GM19099 (cell line): ENCODE results near the gene CPZ.

Experiments
- POLR2A ChIP-seq: IDR thresholded peaks from 3 replicates; pipeline ENCODE4 v1.6.1; 2011; ENCODE audit warnings: low read depth; ENCODE audit not compliant: insufficient read length; ENCODE audit errors: extremely low read depth

The CPZ gene

DNA sequence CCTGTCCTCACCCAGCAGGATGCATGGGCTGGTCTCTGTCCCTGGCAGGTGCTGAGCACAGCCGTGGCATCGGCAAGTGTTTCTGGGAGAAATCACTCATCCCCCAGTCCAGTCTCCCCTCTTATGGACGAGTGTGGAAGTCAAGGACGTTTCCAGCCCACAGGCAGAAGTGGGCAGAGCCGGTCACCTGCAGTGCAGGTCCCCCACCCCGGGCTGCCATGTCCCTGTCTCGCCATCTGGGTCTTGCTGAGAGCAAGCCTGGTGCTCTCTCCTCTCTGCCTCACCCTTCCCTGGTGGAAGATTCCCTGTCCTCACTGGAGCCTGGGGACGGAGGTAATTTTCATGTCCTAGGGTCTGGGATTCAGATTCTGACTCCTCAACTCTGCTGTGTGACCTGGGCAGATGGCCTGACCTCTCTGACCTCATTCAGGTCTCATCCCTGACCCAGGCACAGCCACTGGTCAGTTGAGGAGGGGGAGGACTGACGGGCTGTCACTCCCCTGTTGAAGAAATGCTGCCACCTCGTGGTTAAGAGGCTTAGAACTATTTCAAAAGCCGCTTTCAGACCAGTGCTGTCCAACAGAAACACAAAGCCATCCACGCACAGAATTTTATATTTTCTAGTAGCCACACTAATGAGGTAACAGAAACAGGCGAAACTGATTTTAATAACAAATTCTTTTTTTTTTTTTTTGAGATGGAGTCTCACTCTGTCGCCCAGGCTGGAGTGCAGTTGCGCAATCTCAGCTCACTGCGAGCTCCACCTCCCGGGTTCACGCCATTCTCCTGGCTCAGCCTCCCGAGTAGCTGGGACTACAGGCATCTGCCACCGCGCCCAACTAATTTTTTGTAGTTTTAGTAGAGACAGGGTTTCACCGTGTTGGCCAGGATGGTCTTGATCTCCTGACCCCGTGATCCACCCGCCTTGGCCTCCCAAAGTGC is 1.8 kb downstream of the CPZ start:
- TF ChIP-seq POLR2A: no peak

DNA sequence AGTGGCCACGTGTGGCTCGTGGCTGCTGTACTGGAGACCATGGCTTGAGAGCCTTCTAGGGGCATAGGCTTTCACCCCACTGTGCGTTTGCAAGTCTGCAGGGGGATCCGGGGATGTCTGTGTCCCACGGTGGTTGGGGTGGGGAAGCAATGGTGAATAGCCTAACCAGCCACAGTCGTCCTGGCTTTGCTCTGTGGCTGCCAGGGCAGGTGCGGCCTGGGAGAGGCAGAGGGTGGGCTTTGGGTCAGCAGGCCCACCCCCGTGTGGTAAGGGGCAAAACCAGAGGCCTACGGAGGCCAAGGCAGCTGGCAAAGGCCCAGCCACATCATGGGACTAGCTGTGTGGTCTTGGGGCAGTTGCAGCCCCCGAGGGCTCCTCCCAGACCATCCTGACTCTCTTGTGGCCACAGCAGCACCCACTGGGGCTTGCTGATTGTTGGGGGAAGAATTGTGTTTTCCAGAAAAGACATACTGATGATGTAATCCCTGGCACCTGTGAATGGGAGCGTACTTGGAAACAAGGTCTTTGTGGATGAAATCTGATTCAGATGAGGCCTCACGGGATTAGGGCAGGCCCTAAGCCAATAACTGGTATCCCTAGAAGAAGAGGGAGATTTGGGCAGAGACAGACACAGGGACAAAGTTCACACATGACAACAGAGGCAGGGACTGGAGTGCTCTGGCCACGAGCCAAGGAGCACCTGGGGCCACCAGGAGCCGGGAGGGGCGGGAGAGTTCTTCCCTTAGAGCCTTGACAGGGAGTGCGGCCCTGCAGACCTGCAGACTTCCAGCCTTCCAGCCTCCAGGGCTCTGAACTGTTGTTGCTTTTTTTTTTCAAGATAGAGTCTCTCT is 2.9 kb downstream of the CPZ start:
- TF ChIP-seq POLR2A: no peak

DNA sequence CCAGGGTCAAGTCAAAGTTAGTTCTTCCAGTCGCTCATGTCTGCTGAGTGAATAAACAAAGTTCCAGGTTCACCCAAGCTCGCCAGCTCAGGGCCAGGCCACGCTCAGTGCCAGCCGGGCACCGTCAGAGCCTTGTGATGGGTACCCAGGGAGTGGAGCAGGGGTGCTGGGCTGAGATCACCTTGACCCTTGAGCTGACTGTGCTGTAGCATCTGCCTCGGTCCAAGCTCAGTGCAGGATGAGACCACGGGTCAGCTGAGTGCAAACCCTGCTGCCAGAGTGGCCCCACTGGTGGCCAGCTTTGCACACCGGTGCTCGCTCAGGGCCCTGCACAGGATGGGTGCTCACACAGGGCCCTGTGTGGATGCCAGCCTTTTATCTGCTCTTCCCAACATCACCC is 4.3 kb downstream of the CPZ start:
- no peak for TF ChIP-seq POLR2A

DNA sequence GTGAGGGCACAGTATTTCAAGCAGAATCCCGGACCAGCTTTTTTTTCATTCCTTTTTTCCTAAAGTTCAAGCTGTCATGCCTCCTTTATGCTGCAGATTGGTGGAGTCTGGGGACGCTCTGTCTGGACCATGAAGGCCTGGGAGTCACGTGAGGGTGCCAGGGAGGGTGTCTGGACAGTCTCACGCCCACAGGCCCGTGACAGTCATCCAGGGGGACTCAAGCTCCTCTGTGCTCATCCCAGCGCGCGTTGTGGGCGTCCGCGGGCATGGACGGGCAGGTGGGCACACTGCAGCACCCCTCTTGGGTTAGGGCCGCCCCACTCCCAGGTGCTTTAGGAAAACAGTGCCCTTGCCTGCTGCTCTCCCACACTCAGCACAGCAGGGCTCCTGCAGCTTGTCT is 4.8 kb downstream of the CPZ start:
- TF ChIP-seq POLR2A: no peak

DNA sequence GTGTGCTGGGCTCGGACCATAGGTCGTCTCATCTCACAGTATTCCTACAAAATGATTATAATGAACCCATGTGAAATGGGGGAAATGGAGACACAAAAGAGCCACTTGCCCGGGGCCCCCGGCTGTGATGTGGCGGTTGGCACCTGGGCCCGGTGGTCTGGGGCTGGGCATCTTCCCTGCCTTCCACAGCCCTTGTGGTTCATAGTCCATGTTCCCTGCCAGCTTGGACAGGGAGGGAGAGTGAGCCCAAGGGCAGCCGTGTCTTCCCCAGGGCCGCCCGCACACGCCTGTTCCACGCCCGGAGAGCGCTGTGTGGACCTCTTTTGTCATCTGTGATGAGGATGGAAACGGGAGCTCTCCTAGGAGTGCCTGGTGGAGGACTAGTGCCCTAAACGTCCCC is 5.2 kb downstream of the CPZ start:
- TF ChIP-seq POLR2A: no peak

DNA sequence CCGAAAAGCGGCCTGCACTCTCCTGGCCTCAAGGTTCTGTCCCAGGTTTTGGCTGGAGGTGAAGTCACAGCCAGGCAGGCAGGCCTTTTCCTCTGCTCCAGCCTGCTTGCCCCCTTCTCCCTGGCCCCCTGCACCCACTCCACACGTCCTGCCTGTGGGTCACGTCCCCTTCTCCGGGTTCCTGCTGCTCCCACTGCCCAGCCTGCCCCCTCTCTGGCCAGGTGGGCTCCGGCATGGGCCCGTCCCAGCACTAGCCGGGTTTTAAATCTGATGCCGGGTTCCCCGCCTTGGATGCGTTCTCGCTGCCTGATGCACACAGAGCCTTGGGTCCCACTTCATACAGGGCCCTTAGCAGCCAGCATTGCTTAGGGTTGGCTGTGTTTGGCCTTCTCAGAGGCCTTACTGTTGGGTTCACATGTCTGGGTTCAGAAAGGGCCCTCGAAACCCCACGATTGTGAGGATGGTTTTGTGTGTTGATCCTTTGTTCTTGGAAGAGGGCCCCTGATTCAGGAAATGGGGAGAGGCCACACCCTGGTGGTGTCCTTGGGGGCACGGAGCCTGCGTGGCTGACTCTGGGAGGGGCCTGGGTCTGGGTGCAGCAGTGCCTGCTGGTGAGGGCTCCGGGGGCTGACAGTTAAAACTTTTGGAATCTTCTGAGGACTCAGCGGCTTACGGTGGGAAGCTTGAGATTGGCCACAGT is 6.0 kb downstream of the CPZ start:
- TF ChIP-seq POLR2A: no peak

DNA sequence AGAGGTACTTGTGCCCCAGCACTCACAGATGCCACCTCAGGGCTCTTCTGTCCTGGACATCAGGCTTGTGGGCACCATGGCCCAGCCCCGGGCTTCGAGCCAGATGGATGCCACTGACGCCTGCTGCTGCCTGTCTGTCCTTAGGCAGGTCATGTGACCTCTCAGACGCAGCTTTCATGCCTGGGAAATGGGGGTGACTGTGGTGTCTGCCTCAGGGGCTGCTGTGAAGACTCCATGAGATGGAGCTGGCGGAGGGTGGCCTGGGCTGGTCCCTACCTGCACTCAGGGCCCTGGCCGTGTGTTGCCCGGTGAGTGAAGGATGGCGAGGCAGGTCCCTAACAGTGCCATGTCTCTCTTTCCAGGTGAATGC is 6.5 kb downstream of the CPZ start:
- TF ChIP-seq POLR2A: no peak

DNA sequence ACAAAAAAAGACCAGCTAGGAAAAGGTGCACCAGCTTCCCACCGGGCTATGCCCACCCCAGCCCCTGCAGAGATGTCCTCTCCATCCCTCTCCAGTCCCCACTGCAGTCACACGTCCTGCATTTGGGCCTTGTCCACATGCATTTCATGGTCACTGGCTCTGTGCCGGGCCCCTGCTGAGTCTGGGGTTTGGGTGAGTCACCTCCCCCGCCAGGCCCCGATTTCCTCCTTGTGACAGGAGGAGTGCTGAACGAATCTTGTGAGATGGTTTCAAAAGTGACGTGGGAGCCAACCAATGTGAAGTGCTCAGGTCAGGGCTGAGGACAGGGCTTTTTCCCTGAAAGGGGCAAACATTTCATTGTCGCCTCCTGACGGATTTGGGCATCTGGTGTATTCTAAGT is 7.1 kb downstream of the CPZ start:
- no peak for TF ChIP-seq POLR2A

DNA sequence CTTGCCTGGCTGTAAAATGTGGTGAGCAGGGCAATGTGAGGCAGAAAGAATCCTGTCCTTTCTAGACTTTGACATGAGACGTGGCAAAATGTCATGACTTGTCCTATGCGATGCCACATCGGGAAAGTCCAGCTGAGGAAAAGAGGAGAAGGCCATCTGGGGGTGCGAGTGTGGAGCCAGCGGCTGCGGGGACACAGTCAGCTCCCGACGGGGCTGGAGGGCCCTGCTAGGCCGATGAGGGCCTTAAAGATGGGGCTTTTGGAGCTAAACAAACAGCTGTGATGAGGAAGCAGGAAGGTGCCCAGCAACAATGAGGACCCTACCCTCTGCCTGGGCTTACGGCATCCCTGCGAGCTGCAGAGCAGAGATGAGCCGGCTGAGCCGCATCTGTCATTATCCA is 7.7 kb downstream of the CPZ start:
- TF ChIP-seq POLR2A: no peak

DNA sequence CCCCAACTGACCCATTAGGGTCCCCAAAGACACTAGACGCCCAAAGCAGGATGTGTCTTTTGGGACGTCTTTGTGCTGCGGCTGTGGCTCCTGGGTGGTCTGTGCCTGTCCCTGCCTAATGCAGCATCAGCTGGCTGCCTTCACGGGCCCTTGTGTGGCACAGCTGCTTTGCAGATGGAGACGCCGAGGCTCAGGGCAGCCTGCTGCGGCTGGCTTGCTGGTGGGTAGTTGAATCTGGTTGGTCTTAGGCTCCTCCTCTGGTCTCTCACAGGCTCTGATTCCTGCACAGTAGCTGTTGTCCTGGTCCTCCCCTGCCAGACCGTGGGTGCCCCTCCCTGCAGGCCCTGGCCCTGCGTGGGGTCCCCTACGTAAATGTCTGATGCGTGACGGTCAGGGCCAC is 8.1 kb downstream of the CPZ start:
- TF ChIP-seq POLR2A: no peak

DNA sequence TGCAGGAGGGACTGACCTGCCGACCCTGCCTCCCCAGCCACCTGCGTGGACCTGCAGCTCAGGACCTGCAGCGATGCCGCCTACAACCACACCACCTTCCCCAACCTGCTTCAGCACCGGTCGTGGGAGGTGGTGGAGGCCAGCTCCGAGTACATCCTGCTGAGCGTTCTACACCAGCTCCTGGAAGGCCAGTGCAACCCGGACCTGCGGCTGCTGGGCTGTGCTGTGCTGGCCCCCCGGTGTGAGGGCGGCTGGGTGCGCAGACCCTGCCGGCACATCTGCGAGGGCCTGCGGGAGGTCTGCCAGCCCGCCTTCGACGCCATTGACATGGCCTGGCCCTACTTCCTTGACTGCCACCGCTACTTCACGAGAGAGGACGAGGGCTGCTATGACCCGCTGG is 8.5 kb downstream of the CPZ start:
- TF ChIP-seq POLR2A: no peak

DNA sequence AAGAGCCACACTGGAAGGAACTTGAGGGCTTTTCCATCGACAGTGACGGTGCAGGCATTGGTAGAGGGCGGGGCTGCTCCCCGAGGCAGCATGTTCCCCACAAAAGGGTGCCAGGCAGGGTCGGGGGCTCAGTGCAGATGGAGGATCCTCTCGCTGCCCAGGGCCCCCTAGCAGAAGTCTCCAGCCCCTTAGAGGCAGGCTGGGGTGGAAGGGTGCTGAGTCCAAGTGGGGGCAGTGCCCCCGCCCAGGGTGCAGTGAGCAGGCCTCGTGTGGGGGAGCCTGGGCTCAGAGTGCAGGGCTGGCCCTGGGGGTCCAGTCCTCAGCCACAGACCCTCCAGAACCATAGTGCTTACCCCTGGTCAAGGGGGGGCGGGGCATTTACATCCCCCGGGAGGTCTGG is 9.0 kb downstream of the CPZ start:
- no peak for TF ChIP-seq POLR2A

DNA sequence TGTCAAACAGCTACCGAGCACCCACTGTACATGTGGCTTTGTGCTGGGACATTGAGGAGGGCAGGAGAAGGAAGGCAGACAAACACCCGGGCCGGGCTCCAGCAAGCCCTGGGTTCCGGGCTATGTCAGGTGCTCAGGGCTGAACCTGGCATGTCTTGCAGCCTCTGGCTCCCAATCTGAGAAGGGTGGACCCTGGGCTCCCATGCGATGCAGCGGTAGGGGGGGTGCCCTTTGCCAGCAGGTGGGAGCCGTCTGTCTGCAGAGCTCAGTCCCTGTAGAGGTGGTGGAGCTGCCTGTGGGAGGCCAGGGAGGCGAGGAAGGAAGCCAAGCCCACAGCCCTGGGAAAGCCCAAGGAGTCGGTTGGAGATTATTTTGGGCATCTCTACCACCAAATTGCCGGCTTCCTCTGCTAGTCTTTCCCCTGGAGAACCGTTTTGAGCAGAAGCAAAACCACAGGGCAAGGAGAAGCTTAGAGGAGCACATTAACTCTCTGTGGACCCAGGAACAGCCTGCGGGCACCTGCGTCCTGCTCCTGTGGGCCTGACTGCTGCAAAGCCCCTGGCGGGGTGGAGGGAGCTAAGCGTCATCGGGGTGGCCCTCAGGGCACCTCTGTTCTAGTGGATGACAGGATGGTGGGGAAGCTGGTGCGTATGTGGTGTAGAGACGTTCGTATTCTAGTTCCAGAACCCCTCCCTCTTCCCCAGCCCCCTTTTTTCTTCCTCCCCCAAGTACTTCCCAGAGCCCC is 10.3 kb downstream of the CPZ start:
- TF ChIP-seq POLR2A: no peak

DNA sequence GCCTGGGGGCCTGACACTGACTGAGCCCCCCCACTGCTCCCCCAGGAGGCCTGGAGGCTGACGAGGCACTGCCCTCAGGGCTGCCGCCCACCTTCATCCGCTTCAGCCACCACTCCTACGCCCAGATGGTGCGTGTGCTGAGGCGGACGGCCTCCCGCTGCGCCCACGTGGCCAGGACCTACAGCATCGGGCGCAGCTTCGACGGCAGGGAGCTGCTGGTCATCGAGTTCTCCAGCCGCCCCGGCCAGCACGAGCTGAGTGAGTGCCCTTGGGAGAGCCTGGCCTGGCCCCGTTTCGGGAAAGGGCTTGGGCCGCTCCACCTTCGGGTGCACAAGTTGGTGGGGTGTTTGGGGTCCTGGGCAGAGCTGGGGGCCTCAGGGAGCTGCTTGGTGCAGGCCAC is 11.4 kb downstream of the CPZ start:
- TF ChIP-seq POLR2A: no peak

DNA sequence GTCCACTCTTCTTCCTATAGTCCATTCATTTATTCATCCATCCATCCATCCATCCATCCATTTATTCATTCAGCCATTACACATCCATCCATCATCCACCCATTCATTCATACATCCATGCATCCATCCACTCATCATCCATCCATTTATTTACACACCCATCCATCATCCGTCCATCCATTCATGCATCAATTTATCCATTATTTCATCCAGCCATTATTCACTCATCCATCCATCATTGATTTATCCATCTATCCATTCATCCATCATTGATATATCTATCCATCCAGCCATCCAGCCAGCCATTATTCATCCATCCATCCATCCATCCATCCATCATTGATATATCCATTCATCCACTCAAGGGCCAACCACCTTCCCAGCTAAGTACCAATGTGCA is 12.7 kb downstream of the CPZ start:
- no peak for TF ChIP-seq POLR2A

DNA sequence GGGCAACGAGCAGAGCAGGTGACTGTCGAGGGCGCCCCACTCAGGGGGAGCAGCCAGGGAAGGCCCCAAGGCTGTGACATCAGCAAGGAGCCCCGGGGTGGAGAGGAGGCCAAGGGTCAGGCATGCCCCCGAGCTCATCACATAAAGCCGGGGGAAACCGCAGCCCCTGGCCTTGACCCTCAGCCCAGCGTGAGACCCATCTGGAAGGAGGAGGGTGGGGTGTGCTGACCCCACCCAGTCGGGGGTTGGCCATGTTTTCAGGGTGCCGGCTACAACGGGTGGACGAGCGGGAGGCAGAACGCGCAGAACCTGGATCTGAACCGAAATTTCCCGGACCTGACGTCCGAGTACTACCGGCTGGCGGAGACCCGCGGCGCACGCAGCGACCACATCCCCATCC is 13.9 kb downstream of the CPZ start:
- no peak for TF ChIP-seq POLR2A

DNA sequence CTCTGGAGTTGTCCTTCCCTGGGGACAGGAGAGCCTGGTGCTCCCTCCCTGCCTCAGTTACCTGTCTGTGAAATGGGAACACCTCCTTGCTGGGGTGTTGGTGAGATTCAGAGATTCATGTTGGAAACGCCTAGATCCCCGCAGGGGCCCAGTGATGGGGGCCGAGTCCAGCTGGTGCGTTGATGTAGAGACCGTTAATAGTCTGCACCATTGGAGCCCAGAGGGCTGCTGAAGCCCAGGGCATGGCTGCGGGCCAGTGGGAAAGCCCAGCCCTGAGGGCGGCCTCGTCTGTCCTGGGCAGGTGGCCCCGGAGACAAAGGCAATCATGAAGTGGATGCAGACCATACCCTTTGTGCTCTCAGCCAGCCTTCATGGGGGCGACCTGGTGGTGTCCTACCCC is 14.4 kb downstream of the CPZ start:
- TF ChIP-seq POLR2A: no peak
